Karpas-422 (cell line): ENCODE measurements around the gene TMED9. TPM values are rescaled to one million over a fixed set of nuclear protein-coding genes. Genes with fewer than 3 reads are reported as not detected.

Experiments used
- DNase-seq: peaks from one replicate; pipeline ENCODE4 v3.0.0-alpha.2; 2015
- H2AFZ ChIP-seq: fragments of 200-600 bp; sonication (generic); 2 replicates; pipeline ENCODE4 v1.6.1; 2014; ENCODE audit warnings: antibody characterized with exemption, low read length, mixed read lengths
- H3K27ac ChIP-seq: fragments of 200-600 bp; sonication (generic); 2 replicates; pipeline ENCODE4 v1.5.1; 2014; ENCODE audit warnings: mild to moderate bottlenecking, low read length, moderate library complexity
- H3K27me3 ChIP-seq: fragments of 200-600 bp; sonication (generic); 2 replicates; pipeline ENCODE4 v1.6.1; 2014; ENCODE audit warnings: low read length, mixed read lengths
- H3K36me3 ChIP-seq: fragments of 200-600 bp; sonication (generic); 2 replicates; pipeline ENCODE4 v1.6.1; 2014; ENCODE audit warnings: low read length, mixed read lengths; ENCODE audit not compliant: insufficient read depth
- H3K4me1 ChIP-seq: fragments of 200-600 bp; sonication (generic); 2 replicates; pipeline ENCODE4 v1.6.1; 2014; ENCODE audit warnings: mild to moderate bottlenecking, low read length, mixed read lengths
- H3K4me2 ChIP-seq: fragments of 200-600 bp; sonication (generic); 2 replicates; pipeline ENCODE4 v1.6.1; 2014; ENCODE audit warnings: low read length, low read depth, mild to moderate bottlenecking; ENCODE audit not compliant: poor library complexity, severe bottlenecking
- H3K4me3 ChIP-seq: fragments of 200-600 bp; sonication (generic); 2 replicates; pipeline ENCODE4 v1.5.1; 2014; ENCODE audit warnings: mild to moderate bottlenecking, antibody characterized with exemption, low read length, mixed read lengths
- H3K79me2 ChIP-seq: fragments of 200-600 bp; sonication (generic); 2 replicates; pipeline ENCODE4 v1.6.1; 2014; ENCODE audit warnings: mild to moderate bottlenecking, low read length, mixed read lengths
- H3K9ac ChIP-seq: fragments of 200-600 bp; sonication (generic); 2 replicates; pipeline ENCODE4 v1.6.0; 2014; ENCODE audit warnings: low read length
- H3K9me2 ChIP-seq: fragments of 200-600 bp; sonication (generic), shearing (Covaris generic); replicated peaks from 2 replicates; pipeline ENCODE4 v1.6.0; 2014; ENCODE audit warnings: mild to moderate bottlenecking, low read length, moderate library complexity; ENCODE audit not compliant: insufficient read depth
- H3K9me3 ChIP-seq: fragments of 300-700, 200-600 bp; sonication (generic); 2 replicates; pipeline ENCODE4 v1.6.1; 2014; ENCODE audit warnings: low read length, mixed read lengths
- H4K20me1 ChIP-seq: fragments of 200-600 bp; sonication (generic); 2 replicates; pipeline ENCODE4 v1.6.1; 2014; ENCODE audit warnings: mild to moderate bottlenecking, antibody characterized with exemption, low read length, low read depth; ENCODE audit not compliant: insufficient read depth
- total RNA-seq: library from RNA; depleted of rRNA; stranded (reverse); fragments of >200 nt; shearing (Covaris generic); gene quantifications from 2 replicates; pipeline ENCODE4 v1.2.3, GENCODE V29; 2014; ENCODE audit warnings: low replicate concordance

Gene TMED9
- total RNA-seq, 1 experiment from 2014 or later = 33.2 TPM

DNA sequence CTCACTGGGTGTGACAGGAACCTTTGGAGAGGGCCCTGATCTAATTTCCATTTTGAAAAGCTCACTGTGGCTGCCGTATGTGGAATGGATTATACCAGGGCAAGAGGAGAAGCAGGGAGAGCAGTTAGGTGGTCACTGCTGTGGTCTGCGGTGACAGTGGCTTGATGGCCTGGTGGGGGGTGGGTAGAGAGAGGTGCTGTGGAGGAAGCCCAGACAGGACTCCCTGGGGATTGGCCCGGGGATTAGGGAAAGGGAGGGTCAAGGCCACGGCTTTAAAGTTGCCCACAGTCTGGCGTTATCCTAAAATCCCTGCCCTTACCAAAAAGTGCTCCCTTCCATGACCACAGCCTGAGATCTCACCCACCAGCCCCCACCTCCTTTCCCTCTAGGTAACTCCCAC is 12.7 kb downstream of the TMED9 start:
- Histone ChIP-seq H3K27me3 (no peaks in the 10 kb centered on the region), H3K4me3 (no peak overlapping the region), H3K9me2 (no peaks in the 10 kb centered on the region), H3K9me3 (no peaks in the 10 kb centered on the region), H3K4me1 (peaks cover 9% of the 10 kb centered on the region), H4K20me1 (0 out of 2 replicates have a peak, but pooled peaks cover 6% of the 10 kb centered on the region), H3K4me2 (no peak overlapping the region), H3K27ac (no peak overlapping the region), H2AFZ (no peak overlapping the region), H3K9ac (no peak overlapping the region), H3K79me2 (peaks cover 26% of the 10 kb centered on the region), H3K36me3 (no peaks in the 10 kb centered on the region; the same call in 1 of the 2 replicates)
- DNase-seq = no peak

GRCh38 chr5:177605078-177605477 is 13.1 kb downstream of the TMED9 start:
- H3K27me3 ChIP-seq = no peaks in the 10 kb centered on the region
- H3K9ac ChIP-seq = no peak overlapping the region
- H3K4me1 ChIP-seq = peaks cover 9% of the 10 kb centered on the region
- H3K36me3 ChIP-seq = no peaks in the 10 kb centered on the region; the same call in 1 of the 2 replicates
- no peaks in the 10 kb centered on the region for H3K9me3 ChIP-seq
- H4K20me1 ChIP-seq = 0 out of 2 replicates have a peak, but pooled peaks cover 6% of the 10 kb centered on the region
- H3K4me3 ChIP-seq = no peak overlapping the region
- H3K4me2 ChIP-seq = no peak overlapping the region
- peak; percentile 27 for DNase-seq
- H3K79me2 ChIP-seq = peaks cover 26% of the 10 kb centered on the region
- no peak overlapping the region for H2AFZ ChIP-seq
- H3K9me2 ChIP-seq = no peaks in the 10 kb centered on the region
- H3K27ac ChIP-seq = no peak overlapping the region

GRCh38 chr5:177605667-177606066 is 13.7 kb downstream of the TMED9 start:
- H3K27me3 ChIP-seq = no peaks in the 10 kb centered on the region
- H3K4me1 ChIP-seq = peaks cover 9% of the 10 kb centered on the region
- no peak overlapping the region for H3K4me3 ChIP-seq
- DNase-seq = peak; percentile 21
- peaks cover 20% of the 10 kb centered on the region for H3K79me2 ChIP-seq
- 0 out of 2 replicates have a peak, but pooled peaks cover 6% of the 10 kb centered on the region for H4K20me1 ChIP-seq
- H3K27ac ChIP-seq = no peak overlapping the region
- no peak overlapping the region for H3K9ac ChIP-seq
- no peaks in the 10 kb centered on the region for H3K9me2 ChIP-seq
- no peak overlapping the region for H2AFZ ChIP-seq
- no peaks in the 10 kb centered on the region for H3K9me3 ChIP-seq
- no peak overlapping the region for H3K4me2 ChIP-seq
- H3K36me3 ChIP-seq = no peaks in the 10 kb centered on the region; the same call in 1 of the 2 replicates

- no peak overlapping the region for H3K27ac ChIP-seq
- H3K9me2 ChIP-seq = no peaks in the 10 kb centered on the region
- H3K9me3 ChIP-seq = no peaks in the 10 kb centered on the region
- no peak overlapping the region for H3K4me2 ChIP-seq
- H3K4me1 ChIP-seq = peaks cover 2% of the 10 kb centered on the region
- no peaks in the 10 kb centered on the region; the same call in 1 of the 2 replicates for H3K36me3 ChIP-seq
- H4K20me1 ChIP-seq = 0 out of 2 replicates have a peak, but pooled peaks cover 3% of the 10 kb centered on the region
- H3K79me2 ChIP-seq = peaks cover 13% of the 10 kb centered on the region
- H3K4me3 ChIP-seq = no peak overlapping the region
- H3K27me3 ChIP-seq = no peaks in the 10 kb centered on the region
- H3K9ac ChIP-seq = no peak overlapping the region
- no peak overlapping the region for H2AFZ ChIP-seq
- no peak for DNase-seq
Observed at GRCh38 chr5:177606071-177607051, 14.4 kb downstream of the TMED9 start.

DNA sequence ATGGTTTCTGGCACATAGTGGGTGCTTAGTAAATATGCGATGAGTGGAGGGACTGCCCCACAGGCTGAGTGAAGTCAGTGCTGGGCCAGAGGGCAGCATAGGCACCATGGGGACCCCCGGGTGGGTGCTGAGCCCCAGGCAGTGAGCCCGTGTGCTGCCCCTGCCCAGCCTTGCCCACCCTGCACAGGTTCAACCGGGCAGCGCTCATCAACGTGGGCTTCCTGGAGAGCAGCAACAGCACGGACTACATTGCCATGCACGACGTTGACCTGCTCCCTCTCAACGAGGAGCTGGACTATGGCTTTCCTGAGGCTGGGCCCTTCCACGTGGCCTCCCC is 15.1 kb downstream of the TMED9 start:
- no peak overlapping the region for H3K4me3 ChIP-seq
- no peaks in the 10 kb centered on the region for H3K9me2 ChIP-seq
- peaks cover 6% of the 10 kb centered on the region; the same call in 1 of the 2 replicates for H3K79me2 ChIP-seq
- no peak overlapping the region for H3K4me2 ChIP-seq
- H4K20me1 ChIP-seq = no peaks in the 10 kb centered on the region
- no peak overlapping the region for H2AFZ ChIP-seq
- H3K9me3 ChIP-seq = no peaks in the 10 kb centered on the region
- H3K27me3 ChIP-seq = no peaks in the 10 kb centered on the region
- no peak overlapping the region for H3K9ac ChIP-seq
- H3K36me3 ChIP-seq = no peaks in the 10 kb centered on the region; the same call in 1 of the 2 replicates
- DNase-seq = no peak
- no peaks in the 10 kb centered on the region for H3K4me1 ChIP-seq
- H3K27ac ChIP-seq = no peak overlapping the region

DNA sequence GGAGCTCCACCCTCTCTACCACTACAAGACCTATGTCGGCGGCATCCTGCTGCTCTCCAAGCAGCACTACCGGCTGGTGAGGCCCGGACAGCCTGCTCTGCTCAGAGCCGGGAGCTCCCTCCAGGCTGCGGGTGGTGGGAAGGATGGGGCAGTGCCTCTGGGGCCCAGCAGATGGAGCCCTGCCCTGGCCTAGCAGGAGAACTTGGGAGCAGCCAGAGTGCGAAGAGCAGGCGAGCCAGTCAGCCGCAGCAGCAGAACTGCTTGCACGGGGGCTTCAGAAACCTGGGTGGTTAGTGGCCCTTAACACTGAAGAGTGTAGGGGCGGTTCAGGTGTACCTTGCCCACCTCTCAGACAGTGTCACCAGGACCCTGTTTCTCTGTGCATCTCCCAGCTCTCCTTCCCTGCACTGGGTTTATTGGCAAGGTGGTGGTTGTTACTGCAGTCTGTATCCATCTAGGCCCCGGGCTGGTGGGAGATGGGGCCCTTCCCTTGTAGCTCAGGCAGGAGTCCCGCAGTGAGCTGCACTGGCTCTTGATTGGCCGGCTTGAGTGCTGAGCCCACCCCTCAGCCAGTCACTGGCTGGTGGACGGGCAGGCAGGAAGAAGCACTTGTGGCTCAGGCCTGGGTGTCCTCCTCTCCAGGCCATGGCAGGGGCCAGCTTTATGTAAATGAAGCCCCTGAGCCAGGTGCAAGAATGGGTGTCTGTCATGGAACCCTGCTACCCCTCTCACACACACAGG is 15.6 kb downstream of the TMED9 start:
- no peaks in the 10 kb centered on the region for H3K4me1 ChIP-seq
- no peak overlapping the region for H3K9ac ChIP-seq
- no peak overlapping the region for H3K4me2 ChIP-seq
- no peak overlapping the region for H3K27ac ChIP-seq
- no peaks in the 10 kb centered on the region for H4K20me1 ChIP-seq
- H3K79me2 ChIP-seq = peaks cover 5% of the 10 kb centered on the region; the same call in 1 of the 2 replicates
- no peak overlapping the region for H2AFZ ChIP-seq
- no peaks in the 10 kb centered on the region; the same call in 1 of the 2 replicates for H3K36me3 ChIP-seq
- no peaks in the 10 kb centered on the region for H3K9me2 ChIP-seq
- no peaks in the 10 kb centered on the region for H3K9me3 ChIP-seq
- H3K4me3 ChIP-seq = no peak overlapping the region
- peak; percentile 78 for DNase-seq
- H3K27me3 ChIP-seq = no peaks in the 10 kb centered on the region

- no peaks in the 10 kb centered on the region for H3K4me1 ChIP-seq
- H3K9me3 ChIP-seq = no peaks in the 10 kb centered on the region
- no peaks in the 10 kb centered on the region for H4K20me1 ChIP-seq
- H3K9ac ChIP-seq = no peak overlapping the region
- H3K4me3 ChIP-seq = no peak overlapping the region
- no peak for DNase-seq
- H3K36me3 ChIP-seq = no peaks in the 10 kb centered on the region; the same call in 1 of the 2 replicates
- no peak overlapping the region for H3K4me2 ChIP-seq
- H3K9me2 ChIP-seq = no peaks in the 10 kb centered on the region
- H3K27ac ChIP-seq = no peak overlapping the region
- H3K79me2 ChIP-seq = peaks cover 1% of the 10 kb centered on the region; the same call in 1 of the 2 replicates
- no peak overlapping the region for H2AFZ ChIP-seq
- H3K27me3 ChIP-seq = no peaks in the 10 kb centered on the region
Observed at GRCh38 chr5:177608243-177609075, 16.5 kb downstream of the TMED9 start.
